ENCODE results near the gene SLC6A18. TPM values are rescaled to one million over a fixed set of nuclear protein-coding genes. Genes with fewer than 3 reads are reported as not detected.

Gene SLC6A18
- total RNA-seq, 1 donor from 2014 or later = not detected

DNA sequence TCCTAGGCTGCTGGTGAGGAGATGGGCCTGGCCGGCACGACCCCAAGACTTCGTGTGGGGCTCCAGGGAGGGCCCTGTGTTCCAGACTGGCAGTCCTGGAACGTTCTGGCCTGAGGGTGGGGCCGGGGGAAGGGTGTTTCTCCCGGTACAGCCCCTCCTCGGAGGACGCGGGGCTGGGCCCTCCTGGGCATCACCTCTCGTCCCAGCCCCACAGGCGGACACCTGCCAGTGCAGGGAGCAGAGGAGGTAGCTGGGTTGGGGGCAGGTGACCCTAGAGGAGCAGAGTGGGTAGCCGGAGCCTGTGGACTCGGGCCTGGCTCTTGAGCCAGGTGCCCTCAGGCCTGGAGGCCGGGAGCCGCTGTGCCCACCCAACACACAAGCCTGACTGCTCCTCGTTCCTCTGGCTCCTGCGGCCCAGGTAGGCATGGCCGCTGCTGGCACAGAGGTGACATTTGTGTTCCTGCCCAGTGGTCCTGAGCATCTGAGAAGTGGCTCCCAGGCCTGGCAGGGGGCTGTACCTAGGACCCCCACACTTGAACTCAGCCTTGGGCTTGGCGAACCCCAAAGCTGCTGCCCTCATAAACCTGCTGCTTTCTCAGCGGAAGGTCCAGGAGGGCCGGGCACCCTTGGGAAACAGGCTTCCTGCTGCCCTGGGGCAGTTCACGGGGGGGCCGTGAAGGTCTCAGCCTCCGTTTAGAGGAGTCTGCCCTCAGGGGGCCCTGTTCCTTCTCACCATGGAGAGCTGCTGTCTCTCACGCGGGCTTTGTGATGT lies 23.0 kb upstream of the SLC6A18 start:
- DNase-seq (ENCODE audit: low spot score) (no peak), ATAC-seq (no peak)

DNA sequence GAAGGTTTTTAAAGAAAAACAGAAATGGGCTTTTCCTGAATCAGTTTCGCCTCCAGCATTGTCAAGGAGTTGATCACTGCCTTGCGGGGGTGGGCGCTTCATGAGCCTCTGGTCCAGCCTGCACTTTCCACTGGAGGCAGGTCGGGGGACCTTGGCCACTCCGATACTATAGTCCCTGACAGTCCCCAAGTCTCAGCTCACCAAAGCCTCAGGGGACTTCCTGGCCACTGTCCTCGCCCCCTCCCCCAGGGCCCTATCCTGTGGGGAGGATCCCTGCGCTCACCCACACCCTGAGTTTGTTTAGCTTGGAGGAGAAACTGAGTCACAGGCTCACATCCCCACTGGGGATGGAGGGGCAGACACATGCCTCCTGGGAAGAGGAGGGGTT lies 22.4 kb upstream of the SLC6A18 start:
- no peak for DNase-seq (ENCODE audit: low spot score)
- no peak for ATAC-seq

DNA sequence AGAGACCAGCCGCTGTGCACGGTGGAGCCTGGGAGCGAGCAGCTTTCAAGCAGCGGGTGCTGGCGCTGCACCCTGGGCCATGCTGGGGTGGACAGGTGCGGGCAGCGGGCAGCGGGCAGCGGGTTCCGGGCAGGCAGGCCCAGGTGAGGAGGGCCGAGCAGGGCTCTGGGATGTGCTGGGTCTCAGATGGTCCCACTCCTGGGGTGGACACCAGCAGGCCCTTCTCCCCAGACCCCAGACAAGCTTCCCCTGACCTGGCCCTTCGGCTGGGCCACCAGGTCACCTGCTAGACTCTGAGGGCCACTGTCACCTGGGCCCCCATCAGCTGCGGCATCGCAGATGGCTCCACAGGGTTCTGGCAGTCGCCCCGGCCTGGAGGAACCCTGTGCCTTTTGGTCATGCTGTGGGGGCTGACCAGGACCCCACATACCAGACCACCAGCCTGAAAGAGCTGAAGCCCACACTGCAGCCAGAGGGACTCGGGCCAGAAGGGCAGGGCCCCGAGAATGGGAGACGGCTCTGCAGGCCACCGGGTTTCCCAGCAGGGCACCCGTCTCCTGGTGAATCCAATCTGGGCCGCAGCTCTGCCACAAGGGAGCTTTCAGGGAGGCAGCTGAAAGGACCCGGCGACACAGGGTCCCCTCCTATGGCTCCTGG lies 21.7 kb upstream of the SLC6A18 start:
- DNase-seq (ENCODE audit: low spot score) = no peak

DNA sequence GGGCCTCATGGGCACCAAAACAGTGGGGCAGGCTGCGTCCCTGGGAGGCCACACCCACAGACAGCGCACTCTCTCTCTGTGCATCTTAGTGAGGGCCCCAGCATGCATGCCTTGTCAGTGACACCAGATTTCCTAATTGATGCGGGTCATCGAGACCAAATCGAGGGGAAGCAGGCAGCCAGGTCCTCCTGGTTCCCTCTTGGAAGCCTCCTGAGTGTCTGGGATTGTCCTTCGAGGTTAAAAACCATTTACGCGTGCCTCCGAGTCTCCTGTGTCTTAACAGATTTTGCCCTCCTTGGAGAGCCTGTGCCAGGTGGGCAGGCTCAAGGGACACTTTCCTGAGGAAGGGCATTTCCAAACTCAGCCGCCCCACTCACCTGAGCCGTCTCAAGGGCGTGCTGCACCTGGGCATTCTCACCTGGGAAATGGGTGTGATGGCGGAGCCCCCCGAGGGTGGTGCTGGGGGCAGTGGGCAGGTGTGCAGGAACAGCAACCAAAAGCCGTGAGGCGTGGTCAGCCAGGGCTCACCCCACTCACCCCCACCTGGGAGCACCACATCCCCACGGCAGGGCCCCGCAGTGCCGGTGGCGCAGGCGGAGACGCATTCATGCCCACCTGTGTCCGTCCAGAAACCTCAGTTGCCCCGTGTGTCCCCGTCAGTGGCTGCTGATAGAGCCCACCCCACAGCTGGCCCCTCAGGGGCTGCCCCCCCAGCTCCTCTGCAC lies 21.1 kb upstream of the SLC6A18 start:
- no peak for ATAC-seq
- no peak for DNase-seq (ENCODE audit: low spot score)

More for the DNA sequence above, 21.7 kb upstream of the SLC6A18 start:
- ATAC-seq = no peak

DNA sequence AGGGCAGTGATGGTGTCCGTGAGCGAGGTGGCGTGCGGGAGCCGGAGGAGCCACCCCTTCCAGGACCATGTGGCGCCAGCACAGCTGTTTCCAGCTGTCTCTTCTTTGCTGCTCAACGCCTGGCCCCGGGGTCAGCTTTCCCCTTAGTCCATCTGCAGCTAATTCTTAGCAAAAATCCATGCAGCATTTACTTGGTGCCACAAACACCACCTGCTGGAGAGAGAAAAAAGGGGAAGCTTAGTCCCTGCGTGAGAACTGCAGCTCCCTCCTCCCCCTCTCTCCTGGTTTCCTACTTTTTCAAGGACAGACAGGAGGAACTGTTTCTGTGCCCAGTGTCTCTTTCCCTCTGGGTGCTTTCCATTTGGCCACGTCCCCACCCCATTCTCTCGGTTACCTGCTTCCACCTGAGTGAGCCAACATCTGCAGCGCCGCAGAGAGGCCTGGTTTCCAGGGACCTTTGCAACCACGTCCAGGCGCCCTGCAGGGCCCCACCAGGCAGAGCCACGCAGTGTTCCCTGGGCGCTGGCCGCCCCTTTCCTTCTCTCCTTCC lies 20.4 kb upstream of the SLC6A18 start:
- peak; percentile 80 for ATAC-seq

DNA sequence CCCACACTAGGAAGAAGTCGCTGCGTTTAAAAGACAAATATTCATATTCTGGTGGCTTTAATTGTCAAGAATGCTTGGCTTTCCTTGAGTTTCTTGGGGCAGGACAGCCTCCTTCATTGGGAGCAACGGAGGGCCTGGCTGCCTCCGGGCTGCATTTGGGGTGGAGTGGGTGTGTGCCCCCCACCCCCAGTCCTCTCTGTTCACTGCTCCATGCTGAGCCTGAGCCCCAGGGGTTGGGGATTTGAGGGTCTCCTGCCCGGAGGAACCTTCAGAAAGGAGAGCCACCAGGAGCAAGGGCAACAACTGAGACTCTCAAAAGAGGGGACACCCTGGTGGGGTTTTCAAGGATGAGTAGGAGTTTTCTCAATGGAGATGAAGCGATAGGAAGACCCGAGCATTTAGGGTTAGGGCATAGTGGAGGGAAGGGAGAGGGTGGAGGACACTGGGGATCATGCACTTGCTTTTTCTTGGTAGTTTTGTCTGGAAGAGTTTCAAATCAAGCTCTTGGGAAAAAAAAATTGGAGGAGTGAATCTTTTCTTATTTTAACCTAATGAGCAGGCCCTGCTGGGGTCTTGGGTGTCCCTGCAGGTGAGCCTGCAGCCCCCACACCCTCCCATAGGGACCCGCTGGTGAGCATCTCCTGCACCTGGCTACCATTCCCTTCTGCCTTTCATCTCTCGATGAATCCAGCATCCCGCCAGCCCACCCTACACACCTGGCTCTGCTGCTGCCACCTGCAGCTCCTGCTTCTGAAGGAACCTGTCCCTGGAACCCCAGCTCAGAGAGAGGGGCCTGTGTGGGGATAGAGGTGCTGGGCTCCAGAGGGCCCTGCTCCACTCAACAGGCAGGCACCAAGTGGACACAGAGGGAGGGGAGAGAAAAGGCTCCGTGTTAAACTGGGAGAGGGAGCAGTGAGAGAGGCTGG lies 19.7 kb upstream of the SLC6A18 start:
- no peak for DNase-seq (ENCODE audit: low spot score)
- no peak for ATAC-seq

More for the DNA sequence above, 20.4 kb upstream of the SLC6A18 start:
- no peak for DNase-seq (ENCODE audit: low spot score)

DNA sequence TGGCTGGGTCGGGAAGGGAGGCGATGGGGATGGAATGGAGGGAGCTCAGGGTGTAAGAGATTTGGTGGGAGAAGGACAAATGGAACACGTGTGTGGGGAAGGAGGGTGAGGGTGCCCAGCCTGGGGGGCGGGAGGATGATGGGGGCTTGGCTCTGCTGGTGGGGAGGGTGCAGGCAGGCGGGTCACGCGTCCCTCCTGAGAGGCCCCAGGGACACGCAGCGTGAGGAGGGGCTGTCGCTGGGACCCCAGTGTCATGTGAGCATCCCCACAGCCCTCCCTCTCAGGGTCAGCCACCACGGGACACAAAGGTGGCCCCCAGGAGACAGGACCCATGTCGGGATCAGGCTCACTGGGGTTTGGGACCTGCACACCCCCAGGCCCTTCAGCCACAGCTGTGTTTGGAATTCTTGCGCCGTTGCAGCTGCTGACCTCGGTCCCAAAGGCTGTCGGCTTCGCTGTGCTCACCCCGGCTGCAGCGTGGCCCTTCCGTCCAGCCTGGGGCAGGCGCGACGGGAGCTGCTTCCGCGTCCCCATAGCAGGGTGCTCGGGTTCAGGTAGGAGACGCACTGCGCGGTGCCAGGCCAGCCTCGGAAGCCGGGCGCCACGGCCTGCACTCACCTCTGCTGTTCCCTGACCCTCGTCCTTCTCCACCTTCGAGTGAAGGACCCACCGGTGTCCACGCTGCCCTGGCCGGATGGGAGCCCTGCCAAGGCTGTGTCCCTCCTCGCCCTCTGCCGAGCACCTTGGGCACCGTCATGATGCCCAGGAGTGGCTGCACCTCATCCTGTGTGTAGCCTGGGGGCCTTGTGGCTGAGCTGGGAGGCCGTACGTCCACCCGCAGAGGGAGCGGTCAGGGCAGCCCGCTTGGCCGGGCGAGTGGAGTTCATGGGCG lies 18.4 kb upstream of the SLC6A18 start:
- DNase-seq (ENCODE audit: low spot score) (no peak), ATAC-seq (no peak)

DNA sequence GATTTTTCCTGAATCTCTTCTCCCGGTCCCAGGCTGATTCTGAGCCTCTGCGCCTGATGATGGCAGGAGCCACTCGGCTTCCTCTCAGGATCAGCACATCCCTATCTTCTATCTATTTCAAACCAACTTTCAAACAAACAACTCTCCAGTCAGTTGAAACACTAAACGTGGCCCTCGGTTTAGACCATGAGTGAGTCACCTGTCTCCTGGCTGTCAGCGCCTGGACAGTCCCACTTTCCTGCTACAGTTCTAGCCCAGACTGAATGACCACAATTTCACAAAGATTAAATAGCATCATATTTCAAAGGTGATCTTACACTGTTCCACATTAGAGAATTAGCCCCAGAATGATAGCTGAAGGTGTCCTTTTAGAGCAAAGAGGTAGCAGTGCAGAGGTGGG lies 17.6 kb upstream of the SLC6A18 start:
- DNase-seq (ENCODE audit: low spot score) (no peak), ATAC-seq (no peak)

DNA sequence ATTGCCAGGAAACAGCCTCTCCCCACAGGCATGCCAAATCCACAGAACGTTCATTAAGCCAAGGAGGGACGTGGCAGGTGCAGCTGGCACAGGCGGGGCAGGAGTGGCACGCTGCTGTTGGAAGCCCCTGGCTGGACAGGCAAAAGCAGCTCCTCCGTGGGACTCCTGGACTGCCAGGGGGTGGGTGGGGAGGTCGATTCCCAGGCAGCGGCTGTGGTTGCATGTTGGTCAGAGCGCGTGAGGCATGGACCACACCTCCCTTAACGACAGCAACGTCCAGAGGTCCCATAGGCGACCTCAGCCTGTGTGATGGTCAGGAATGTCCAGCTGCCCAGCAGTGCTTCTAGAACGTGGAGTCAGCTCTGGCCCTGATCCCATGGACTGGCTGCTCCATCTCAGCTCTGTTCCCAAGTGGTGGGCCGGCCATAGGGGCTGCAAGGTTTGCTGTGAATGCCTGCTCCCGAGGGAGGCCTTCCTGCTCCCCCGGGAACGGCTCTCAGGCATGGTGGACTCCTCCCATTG lies 16.9 kb upstream of the SLC6A18 start:
- DNase-seq (ENCODE audit: low spot score) = no peak
- no peak for ATAC-seq

DNA sequence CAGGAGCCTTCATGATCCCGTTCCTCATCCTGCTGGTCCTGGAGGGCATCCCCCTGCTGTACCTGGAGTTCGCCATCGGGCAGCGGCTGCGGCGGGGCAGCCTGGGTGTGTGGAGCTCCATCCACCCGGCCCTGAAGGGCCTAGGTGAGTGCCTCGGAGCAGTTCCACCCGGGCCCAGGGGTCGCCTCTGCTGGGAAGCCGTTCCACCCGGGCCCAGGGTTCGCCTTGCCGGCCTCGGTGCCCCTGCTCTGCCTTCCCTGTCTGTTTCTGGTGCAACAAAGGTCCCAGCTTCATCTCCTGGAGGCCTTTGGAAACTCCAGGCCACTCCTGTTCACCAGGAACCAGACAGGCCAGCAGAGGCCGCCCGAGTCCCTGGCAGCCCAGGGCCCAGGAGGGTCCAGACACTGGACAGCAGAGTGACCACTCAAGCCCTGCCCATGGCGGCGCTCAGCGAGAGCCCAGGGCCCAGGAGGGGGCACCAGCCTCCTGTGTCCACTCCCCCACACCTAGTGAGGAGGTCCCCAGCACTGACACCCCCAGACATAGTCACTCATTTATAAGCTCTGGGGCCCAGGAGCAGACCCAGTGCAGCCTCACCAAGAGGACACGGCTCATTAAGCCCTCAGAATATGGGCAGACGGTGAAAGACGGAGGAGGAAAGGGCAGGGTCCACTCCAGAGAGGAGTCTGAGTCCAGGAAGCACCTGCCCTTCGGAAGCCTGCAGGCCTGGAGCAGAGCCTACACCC lies 16.3 kb upstream of the SLC6A18 start:
- peak; percentile 62 for ATAC-seq
- DNase-seq (ENCODE audit: low spot score) = no peak

DNA sequence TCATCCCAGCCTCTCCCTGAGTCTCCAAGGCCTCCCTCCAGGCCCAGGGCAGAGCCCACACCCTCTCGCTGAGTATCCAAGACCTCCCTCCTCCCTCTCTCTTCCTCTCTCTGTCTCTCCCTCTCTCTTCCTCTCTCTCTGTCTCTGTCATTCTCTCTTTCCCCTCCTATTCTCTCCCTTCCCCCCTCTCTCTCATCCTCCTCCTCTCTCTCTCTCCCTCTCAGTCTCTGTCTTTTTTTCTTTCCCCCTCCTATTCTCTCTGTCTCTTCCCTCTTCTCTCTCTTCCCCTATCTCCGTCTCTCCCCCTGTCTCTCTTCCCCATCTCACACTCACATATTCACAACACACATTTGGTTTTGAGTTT lies 15.7 kb upstream of the SLC6A18 start:
- no peak for DNase-seq (ENCODE audit: low spot score)
- ATAC-seq = no peak

DNA sequence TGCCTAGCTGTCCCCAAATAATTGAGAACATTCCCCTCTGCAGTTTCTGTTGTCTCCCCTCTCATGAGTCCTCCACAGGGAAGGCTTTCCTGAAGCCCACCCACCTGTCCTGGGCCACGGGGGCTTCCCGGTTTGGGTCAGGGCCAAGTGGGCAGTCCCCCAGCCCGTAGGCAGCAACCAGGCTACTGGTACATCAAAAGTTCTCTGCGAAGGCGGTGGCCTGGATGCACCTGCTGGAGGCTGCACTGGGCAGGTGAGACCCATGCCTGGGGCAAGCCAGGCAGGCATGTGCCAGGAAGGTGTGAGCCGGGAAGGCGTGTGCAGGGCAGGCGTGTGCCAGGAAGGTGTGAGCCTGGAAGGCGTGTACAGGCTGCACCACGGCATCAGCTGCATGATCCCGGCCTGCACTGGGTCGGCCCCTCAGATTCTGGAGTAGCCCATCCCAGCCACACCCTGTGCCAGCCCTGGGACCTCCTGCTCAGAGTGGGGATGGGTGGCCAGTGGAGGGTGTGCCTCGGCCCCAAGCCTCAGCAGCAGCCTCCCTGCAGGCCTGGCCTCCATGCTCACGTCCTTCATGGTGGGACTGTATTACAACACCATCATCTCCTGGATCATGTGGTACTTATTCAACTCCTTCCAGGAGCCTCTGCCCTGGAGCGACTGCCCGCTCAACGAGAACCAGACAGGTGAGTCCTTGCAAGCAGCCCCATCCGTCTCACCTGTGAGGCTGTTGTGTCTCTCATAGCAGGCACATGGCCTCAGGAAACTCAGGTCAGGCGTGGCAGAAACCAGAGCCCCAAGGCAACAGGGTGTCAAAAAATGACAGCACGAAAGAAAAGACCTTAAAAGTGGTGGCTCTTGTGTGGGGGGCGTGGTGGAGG lies 15.0 kb upstream of the SLC6A18 start:
- DNase-seq (ENCODE audit: low spot score) (no peak), ATAC-seq (no peak)

DNA sequence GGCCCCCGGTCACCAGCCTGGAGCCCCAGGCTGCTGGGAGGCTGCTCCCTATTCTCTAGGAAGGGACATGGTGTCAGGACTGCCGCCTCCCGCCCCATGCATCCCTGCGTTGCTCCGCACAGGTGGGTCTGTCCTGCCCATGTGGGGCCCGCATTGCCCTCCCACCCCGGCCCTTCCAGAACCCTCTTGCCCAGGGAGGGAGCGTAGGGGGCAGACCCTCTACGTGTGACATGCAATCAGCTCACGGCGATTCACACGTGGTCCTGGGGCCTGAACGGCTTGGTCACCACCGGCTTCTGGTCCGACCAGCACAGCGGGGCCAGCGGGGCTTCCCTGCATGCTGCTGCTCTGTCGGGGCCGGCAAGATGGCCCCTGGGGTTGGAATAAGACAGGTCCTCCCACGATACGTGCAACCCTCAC lies 14.3 kb upstream of the SLC6A18 start:
- no peak for ATAC-seq
- no peak for DNase-seq (ENCODE audit: low spot score)

DNA sequence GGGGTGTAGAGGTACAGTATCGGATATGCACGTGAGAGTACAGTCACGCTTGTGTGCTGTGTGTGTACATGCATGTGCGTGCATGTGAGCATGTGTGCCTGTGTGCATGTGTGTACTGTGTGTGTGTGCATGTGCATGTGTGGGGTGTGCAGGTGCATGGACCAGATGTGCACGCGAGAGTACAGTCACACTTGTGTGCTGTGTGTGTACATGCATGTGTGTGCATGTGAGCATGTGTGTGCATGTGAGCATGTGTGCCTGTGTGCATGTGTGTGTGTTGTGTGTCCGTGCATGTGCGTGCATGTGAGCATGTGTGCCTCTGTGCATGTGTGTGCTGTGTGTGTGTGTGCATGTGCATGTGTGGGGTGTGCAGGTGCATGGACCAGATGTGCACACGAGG lies 13.5 kb upstream of the SLC6A18 start:
- DNase-seq (ENCODE audit: low spot score) (no peak), ATAC-seq (no peak)

DNA sequence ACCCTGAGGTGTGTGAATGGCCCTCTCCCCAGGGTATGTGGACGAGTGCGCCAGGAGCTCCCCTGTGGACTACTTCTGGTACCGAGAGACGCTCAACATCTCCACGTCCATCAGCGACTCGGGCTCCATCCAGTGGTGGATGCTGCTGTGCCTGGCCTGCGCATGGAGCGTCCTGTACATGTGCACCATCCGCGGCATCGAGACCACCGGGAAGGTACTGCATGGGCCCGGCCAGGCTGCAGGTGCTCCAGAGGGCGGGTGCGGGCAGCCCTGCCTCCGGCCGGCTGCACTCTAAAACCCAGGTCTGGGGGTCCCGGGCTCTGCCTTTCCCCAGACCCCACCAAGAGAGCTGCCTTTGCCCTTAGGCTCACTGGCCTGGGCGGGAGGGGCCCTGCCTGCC lies 12.9 kb upstream of the SLC6A18 start:
- ATAC-seq = no peak
- no peak for DNase-seq (ENCODE audit: low spot score)

DNA sequence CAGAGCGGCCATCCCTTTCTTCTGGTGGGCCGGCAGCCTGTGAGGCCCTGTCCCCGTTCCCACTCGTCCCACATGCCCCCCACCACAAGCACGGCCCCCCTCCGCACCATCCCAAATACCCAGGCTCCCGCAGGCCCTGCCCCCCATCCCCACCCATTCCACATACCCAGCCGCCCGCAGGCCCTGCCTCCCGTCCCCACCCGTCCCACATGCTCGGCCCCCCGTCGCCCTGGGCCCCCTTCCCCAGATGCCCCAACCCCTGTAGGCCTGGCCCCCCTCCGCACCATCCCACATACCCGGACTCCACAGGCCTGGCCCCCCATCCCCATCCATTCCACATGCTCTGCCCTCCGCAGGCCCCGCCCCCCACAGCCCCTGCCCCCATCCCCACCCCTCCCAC lies 12.3 kb upstream of the SLC6A18 start:
- no peak for DNase-seq (ENCODE audit: low spot score)
- no peak for ATAC-seq

DNA sequence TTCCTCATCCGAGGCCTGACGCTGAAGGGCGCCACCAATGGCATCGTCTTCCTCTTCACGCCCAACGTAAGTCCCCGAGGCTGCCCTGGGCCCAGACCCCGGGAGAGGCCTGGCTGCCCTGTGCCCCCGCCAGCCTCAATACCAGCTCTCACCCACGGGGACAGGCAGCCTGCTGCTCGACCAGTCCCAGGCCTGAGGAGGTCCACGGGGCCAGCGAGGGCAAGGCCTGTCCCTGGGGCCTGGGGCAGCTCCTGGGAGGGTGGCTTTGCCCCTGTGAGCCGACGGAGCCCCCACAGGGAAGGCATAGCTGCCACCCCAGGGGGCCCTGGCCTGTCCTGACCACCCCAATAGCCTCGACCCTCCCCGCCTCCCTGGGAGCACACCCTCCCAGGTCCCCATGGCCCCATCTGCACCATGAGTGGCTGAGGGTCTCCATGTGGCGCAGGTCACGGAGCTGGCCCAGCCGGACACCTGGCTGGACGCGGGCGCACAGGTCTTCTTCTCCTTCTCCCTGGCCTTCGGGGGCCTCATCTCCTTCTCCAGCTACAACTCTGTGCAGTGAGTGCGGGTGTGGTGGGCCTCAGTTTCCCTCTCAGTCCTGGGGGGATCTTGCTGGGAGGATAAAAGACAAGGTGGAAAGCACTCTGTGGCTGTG lies 11.5 kb upstream of the SLC6A18 start:
- no peak for ATAC-seq
- no peak for DNase-seq (ENCODE audit: low spot score)

Measured in left lobe of liver (tissue), 2 donors.